Measurements from ENCODE around the gene SLC47A1.
"Not testable (repeated sequence)": the region's sequence is repeated elsewhere in the genome, so short reads cannot be mapped to it uniquely, and the experiment has no call there.

Gene SLC47A1

DNA sequence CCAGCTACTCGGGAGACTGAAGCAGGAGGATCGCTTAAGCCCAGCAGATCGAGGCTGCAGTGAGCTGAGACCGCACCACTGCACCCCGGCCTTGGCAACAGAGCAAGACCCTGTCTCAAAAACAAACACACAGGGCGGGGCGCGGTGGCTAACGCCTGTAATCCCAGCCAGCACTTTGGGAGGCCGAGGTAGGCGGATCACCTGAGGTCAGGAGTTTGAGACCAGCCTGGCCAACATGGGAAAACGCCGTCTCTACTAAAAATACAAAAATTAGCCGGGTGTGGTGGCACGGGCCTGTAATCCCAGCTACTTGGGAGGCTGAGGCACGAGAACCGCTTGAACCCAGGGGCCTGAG, 46.9 kb downstream of the SLC47A1 start:
- not testable (repeated sequence) for H3K9ac ChIP-seq (ENCODE audit: low read length); H3K4me1 ChIP-seq (ENCODE audit: control insufficient read depth, insufficient read depth, low read length); H3K27ac ChIP-seq (ENCODE audit: low read depth, low read length); H3K36me3 ChIP-seq (ENCODE audit: control insufficient read depth, insufficient read depth, low read length); H3K27me3 ChIP-seq (ENCODE audit: control insufficient read depth, insufficient read depth, low read length); H3K9me3 ChIP-seq (ENCODE audit: control insufficient read depth, insufficient read depth, low read depth, low read length)
- H3K4me3 ChIP-seq (ENCODE audit: low read depth, low read length) = peak overlapping the region; percentile 57; the same call in 1 of the 2 replicates

DNA sequence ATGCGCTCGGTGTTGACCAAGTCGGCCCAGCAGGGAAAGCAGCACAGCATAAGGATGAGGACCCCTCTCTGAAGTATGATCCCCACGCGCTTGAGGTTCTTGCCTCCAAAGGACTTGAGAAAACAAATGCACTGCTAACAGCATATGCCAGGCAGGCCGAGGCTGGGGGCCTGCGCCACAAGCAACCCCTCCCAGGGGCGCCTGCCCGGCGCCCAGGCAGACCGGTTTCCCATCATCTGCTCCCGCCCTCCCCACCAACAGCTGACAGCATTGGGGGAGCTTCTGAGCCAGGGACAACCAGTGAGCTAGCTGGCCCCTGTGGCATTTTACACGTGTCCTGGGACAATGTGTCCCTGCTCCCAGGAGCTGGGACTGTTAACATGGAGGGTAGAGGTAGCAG, 48.5 kb downstream of the SLC47A1 start:
- not testable (repeated sequence) for H3K4me1 ChIP-seq (ENCODE audit: control insufficient read depth, insufficient read depth, low read length); H3K9me3 ChIP-seq (ENCODE audit: control insufficient read depth, insufficient read depth, low read depth, low read length); H3K9ac ChIP-seq (ENCODE audit: low read length); H3K36me3 ChIP-seq (ENCODE audit: control insufficient read depth, insufficient read depth, low read length); H3K27me3 ChIP-seq (ENCODE audit: control insufficient read depth, insufficient read depth, low read length); H3K4me3 ChIP-seq (ENCODE audit: low read depth, low read length); H3K27ac ChIP-seq (ENCODE audit: low read depth, low read length)

DNA sequence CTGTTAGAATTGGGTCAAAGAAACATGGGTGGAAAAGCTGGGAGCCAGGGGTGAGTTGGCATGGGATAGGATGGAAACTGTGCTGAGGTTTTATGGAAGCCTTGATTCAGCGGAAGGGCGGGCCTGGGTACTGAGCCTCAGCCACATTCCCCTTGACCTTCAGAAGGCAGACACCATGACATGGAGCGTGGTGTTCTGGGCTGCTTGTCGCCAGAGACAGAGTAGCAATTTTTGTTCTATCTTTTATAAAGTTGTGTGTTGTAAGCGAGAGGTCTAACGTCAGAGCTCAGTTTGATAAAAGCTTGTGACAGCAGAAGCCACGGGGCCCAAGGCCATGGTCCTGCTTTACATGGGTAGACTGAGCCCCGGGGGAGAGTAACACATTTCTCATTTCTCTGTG, 50.2 kb downstream of the SLC47A1 start:
- Histone ChIP-seq H3K27me3 (ENCODE audit: control insufficient read depth, insufficient read depth, low read length) (peaks cover 6% of the 10 kb centered on the region; the same call in 1 of the 2 replicates), H3K4me3 (ENCODE audit: low read depth, low read length) (no peak overlapping the region), H3K36me3 (ENCODE audit: control insufficient read depth, insufficient read depth, low read length) (no peaks in the 10 kb centered on the region), H3K4me1 (ENCODE audit: control insufficient read depth, insufficient read depth, low read length) (no peaks in the 10 kb centered on the region), H3K27ac (ENCODE audit: low read depth, low read length) (no peak overlapping the region), H3K9me3 (ENCODE audit: control insufficient read depth, insufficient read depth, low read depth, low read length) (no peaks in the 10 kb centered on the region), H3K9ac (ENCODE audit: low read length) (no peak overlapping the region)

DNA sequence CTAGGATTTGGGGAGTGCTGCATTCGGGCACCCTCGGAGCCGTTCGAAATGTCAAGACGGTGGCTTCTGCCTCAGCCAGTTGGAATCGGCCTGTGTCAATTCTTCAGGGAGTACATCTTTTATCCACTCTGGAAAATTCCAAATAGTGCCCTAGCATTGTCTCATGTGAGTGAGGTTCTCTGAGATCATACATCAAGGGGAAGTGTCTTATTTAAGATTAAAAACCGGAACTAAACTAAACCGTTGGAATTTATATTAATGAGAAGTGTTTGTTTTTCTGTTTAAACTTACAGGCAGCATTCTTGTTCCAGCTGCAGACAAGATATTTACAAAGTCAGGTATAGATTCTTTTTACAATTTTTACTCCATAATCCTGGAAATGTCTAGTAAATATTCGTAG, 56.8 kb downstream of the SLC47A1 start:
- no peaks in the 10 kb centered on the region for H3K9me3 ChIP-seq (ENCODE audit: control insufficient read depth, insufficient read depth, low read depth, low read length)
- H3K27ac ChIP-seq (ENCODE audit: low read depth, low read length) = no peak overlapping the region
- no peaks in the 10 kb centered on the region for H3K4me1 ChIP-seq (ENCODE audit: control insufficient read depth, insufficient read depth, low read length)
- no peaks in the 10 kb centered on the region for H3K36me3 ChIP-seq (ENCODE audit: control insufficient read depth, insufficient read depth, low read length)
- no peak overlapping the region for H3K4me3 ChIP-seq (ENCODE audit: low read depth, low read length)
- no peaks in the 10 kb centered on the region for H3K27me3 ChIP-seq (ENCODE audit: control insufficient read depth, insufficient read depth, low read length)
- no peak overlapping the region for H3K9ac ChIP-seq (ENCODE audit: low read length)

DNA sequence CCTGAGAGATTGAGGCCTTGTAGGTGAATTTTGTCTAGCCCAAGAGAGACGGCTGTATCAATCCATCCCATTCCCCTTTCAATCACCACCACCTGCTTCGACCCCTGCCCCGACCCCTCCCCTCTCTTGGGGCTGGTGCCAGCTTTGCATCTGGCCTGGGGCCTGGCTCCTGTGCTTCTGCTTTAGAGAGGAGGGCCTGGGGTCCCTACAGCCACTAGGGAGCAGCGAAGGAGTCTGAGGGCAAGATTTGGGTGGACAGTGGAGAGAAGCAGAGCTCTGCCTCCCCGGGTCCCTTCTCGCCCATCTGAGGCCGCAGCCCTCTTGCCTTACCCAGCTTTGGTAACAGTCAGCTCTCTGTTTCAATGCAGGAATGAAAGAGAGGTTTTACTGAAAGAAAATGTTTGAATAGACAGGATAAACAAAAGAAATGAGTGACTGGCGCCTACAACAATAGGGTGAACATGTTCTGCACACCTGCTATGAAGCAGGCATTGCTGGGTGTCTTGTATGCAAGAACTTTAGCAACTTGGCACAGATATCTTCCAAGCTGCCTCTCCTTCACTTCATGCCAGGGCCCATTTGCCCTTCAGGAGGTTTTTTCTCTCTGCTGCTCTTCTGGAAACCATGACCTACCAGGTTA, 57.4 kb downstream of the SLC47A1 start:
- no peak overlapping the region for H3K9ac ChIP-seq (ENCODE audit: low read length)
- no peaks in the 10 kb centered on the region for H3K36me3 ChIP-seq (ENCODE audit: control insufficient read depth, insufficient read depth, low read length)
- no peak overlapping the region for H3K27ac ChIP-seq (ENCODE audit: low read depth, low read length)
- no peaks in the 10 kb centered on the region for H3K27me3 ChIP-seq (ENCODE audit: control insufficient read depth, insufficient read depth, low read length)
- no peaks in the 10 kb centered on the region for H3K4me1 ChIP-seq (ENCODE audit: control insufficient read depth, insufficient read depth, low read length)
- no peaks in the 10 kb centered on the region for H3K9me3 ChIP-seq (ENCODE audit: control insufficient read depth, insufficient read depth, low read depth, low read length)
- no peak overlapping the region for H3K4me3 ChIP-seq (ENCODE audit: low read depth, low read length)

DNA sequence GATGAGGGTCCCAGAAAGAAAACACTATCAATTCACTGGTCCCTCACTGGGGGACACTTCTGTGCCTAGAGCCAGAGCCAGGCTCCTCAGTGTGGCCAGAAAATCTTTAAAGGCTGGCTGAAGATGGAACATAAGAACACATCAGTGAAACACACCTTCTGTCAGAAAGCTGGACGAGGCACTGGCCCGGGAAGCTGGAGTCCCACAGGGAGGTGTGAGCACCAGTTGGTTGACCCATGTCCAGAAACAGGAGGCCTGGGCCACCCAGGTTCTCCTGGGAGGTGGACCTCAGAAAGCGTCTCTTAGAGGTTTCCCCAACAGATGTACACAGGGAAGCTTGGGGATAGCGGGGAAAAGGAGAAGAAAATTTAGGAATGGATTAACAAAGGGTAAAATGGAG, 58.7 kb downstream of the SLC47A1 start:
- Histone ChIP-seq H3K9me3 (ENCODE audit: control insufficient read depth, insufficient read depth, low read depth, low read length) (no peaks in the 10 kb centered on the region), H3K36me3 (ENCODE audit: control insufficient read depth, insufficient read depth, low read length) (no peaks in the 10 kb centered on the region), H3K4me3 (ENCODE audit: low read depth, low read length) (no peak overlapping the region)

DNA sequence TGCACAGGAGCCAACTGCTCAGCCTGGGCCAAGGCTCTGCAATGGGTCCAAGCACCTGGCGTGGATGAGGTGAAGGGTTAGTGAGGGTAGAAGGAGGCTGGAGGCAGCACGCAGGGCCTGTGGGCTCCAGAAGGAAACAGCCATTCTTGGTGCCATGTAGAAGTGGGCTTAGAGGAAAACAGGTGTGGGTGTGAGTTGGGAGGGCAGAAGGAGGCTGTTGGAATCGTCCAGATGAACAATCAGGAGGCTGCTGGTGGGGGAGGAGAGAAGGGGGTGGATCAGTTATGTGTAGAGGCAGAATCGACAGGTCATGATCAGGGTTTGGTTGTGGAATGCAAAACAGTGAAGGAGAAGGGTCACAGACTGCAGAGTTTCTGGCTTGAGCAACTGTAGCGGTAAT, 63.2 kb downstream of the SLC47A1 start:
- Histone ChIP-seq H3K36me3 (ENCODE audit: control insufficient read depth, insufficient read depth, low read length) (no peaks in the 10 kb centered on the region), H3K9ac (ENCODE audit: low read length) (no peak overlapping the region), H3K9me3 (ENCODE audit: control insufficient read depth, insufficient read depth, low read depth, low read length) (no peaks in the 10 kb centered on the region), H3K4me3 (ENCODE audit: low read depth, low read length) (no peak overlapping the region), H3K27me3 (ENCODE audit: control insufficient read depth, insufficient read depth, low read length) (no peaks in the 10 kb centered on the region), H3K27ac (ENCODE audit: low read depth, low read length) (no peak overlapping the region), H3K4me1 (ENCODE audit: control insufficient read depth, insufficient read depth, low read length) (no peaks in the 10 kb centered on the region)

More for the DNA sequence above, 58.7 kb downstream of the SLC47A1 start:
- no peaks in the 10 kb centered on the region for H3K4me1 ChIP-seq (ENCODE audit: control insufficient read depth, insufficient read depth, low read length)
- no peak overlapping the region for H3K9ac ChIP-seq (ENCODE audit: low read length)
- H3K27ac ChIP-seq (ENCODE audit: low read depth, low read length) = no peak overlapping the region
- H3K27me3 ChIP-seq (ENCODE audit: control insufficient read depth, insufficient read depth, low read length) = no peaks in the 10 kb centered on the region

DNA sequence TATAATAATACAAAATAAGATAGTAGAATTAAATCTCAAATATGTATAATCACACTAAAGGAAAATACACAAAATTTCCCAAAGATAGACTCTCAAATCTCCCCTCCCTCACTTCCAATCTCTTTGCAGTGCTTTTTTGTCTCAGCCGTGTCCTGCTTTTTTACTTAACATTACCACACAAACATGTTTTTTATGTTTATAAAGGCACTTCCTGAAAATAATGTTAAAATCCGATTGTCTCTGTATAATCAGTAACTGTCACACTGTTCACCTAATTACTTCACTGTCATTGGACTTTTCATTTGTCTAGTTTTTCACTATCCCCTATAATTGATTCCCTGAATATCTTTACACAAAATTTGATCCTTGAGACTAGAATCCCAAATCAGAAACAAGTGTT, 76.7 kb downstream of the SLC47A1 start:
- no peaks in the 10 kb centered on the region for H3K27me3 ChIP-seq (ENCODE audit: control insufficient read depth, insufficient read depth, low read length)
- H3K36me3 ChIP-seq (ENCODE audit: control insufficient read depth, insufficient read depth, low read length) = no peaks in the 10 kb centered on the region
- no peak overlapping the region for H3K9ac ChIP-seq (ENCODE audit: low read length)
- no peaks in the 10 kb centered on the region for H3K4me1 ChIP-seq (ENCODE audit: control insufficient read depth, insufficient read depth, low read length)
- no peak overlapping the region for H3K27ac ChIP-seq (ENCODE audit: low read depth, low read length)
- H3K9me3 ChIP-seq (ENCODE audit: control insufficient read depth, insufficient read depth, low read depth, low read length) = no peaks in the 10 kb centered on the region
- no peak overlapping the region for H3K4me3 ChIP-seq (ENCODE audit: low read depth, low read length)

DNA sequence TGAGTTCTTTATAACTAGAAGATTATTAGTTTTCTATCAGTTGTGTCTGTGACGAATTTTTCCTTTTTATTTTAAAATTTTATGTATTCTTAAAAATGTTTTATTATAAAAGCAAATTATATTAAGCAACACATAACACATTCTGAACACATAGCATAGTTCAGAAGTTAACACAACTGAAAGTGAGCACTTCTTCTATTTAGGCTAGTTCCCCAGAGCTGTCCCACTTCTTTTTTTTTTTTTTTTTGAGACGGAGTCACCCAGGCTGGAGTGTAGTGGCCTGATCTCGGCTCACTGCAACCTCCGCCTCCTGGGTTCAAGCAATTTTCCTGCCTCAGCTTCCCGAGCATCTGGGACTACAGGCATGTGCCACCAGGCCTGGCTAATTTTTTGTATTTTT, 77.2 kb downstream of the SLC47A1 start:
- Histone ChIP-seq H3K4me1 (ENCODE audit: control insufficient read depth, insufficient read depth, low read length) (no peaks in the 10 kb centered on the region), H3K27ac (ENCODE audit: low read depth, low read length) (no peak overlapping the region)

DNA sequence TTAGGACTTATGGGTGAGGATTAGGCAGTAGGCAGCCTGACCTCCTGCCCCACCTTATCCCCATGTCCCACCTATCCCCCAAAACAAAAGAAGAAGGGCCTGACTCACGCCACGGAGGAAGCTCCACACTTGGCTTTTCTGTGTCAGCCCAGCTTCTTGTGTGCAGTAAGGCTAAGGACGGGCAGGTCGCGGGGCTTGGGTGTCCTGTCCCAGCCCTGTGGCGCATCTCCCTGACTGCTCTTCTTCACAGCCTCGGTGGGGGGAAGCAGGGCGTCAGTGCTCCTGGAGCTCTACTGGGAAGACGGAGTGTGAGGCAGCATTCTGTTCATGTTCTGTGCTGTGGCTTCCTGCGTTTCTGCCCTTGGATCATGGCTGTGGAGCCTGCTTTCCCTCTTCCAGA, 80.3 kb downstream of the SLC47A1 start:
- no peaks in the 10 kb centered on the region for H3K27me3 ChIP-seq (ENCODE audit: control insufficient read depth, insufficient read depth, low read length)
- H3K36me3 ChIP-seq (ENCODE audit: control insufficient read depth, insufficient read depth, low read length) = no peaks in the 10 kb centered on the region
- H3K9ac ChIP-seq (ENCODE audit: low read length) = no peak overlapping the region
- no peak overlapping the region for H3K4me3 ChIP-seq (ENCODE audit: low read depth, low read length)
- peaks cover 18% of the 10 kb centered on the region for H3K9me3 ChIP-seq (ENCODE audit: control insufficient read depth, insufficient read depth, low read depth, low read length)
- H3K4me1 ChIP-seq (ENCODE audit: control insufficient read depth, insufficient read depth, low read length) = no peaks in the 10 kb centered on the region
- H3K27ac ChIP-seq (ENCODE audit: low read depth, low read length) = no peak overlapping the region

More for the DNA sequence above, 77.2 kb downstream of the SLC47A1 start:
- H3K36me3 ChIP-seq (ENCODE audit: control insufficient read depth, insufficient read depth, low read length) = no peaks in the 10 kb centered on the region
- no peaks in the 10 kb centered on the region for H3K27me3 ChIP-seq (ENCODE audit: control insufficient read depth, insufficient read depth, low read length)
- no peak overlapping the region for H3K4me3 ChIP-seq (ENCODE audit: low read depth, low read length)
- H3K9me3 ChIP-seq (ENCODE audit: control insufficient read depth, insufficient read depth, low read depth, low read length) = no peaks in the 10 kb centered on the region
- H3K9ac ChIP-seq (ENCODE audit: low read length) = no peak overlapping the region

DNA sequence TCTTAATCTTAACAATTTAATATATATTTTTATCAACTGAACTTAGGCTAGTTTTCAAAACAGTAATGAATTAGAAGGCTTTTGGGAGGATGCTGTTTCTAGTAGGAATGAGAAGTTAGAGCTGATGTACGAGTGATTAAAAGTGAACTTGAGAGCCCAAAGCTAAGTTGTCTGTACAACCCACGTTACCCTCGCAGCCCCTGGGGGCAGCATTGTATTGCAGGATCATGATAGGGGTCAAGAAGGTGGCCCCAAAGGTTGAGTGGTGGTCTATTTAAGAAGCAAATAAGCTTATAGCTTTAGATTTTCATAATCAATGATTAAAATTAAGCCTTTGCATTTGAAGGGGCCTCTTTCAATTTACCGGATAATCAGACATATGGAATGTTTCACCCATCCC, 81.2 kb downstream of the SLC47A1 start:
- no peak overlapping the region for H3K4me3 ChIP-seq (ENCODE audit: low read depth, low read length)
- no peaks in the 10 kb centered on the region for H3K36me3 ChIP-seq (ENCODE audit: control insufficient read depth, insufficient read depth, low read length)

DNA sequence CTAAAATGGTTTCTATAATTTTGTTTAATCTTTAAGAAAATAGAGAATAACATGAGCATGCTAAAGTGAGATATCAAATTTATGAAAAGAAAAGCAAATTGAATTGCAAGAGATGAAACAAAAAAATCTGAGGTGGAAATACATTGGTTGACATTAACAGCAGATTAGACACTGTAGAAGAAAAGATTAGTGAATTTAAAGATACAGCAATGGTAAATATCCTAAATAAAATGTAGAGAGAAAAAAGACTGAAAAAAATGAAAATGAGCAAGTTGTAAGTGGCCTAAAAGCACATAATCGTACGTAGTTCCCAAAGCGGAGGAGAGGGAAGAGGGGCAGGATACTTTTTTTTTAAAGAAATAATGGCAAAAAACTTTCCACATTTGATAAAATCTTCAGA, 84.4 kb downstream of the SLC47A1 start:
- peaks cover 44% of the 10 kb centered on the region for H3K9me3 ChIP-seq (ENCODE audit: control insufficient read depth, insufficient read depth, low read depth, low read length)
- no peaks in the 10 kb centered on the region for H3K27me3 ChIP-seq (ENCODE audit: control insufficient read depth, insufficient read depth, low read length)
- no peak overlapping the region for H3K4me3 ChIP-seq (ENCODE audit: low read depth, low read length)
- H3K9ac ChIP-seq (ENCODE audit: low read length) = no peak overlapping the region
- no peak overlapping the region for H3K27ac ChIP-seq (ENCODE audit: low read depth, low read length)
- no peaks in the 10 kb centered on the region for H3K36me3 ChIP-seq (ENCODE audit: control insufficient read depth, insufficient read depth, low read length)
- H3K4me1 ChIP-seq (ENCODE audit: control insufficient read depth, insufficient read depth, low read length) = no peaks in the 10 kb centered on the region

More for the DNA sequence above, 81.2 kb downstream of the SLC47A1 start:
- no peak overlapping the region for H3K9ac ChIP-seq (ENCODE audit: low read length)
- H3K27me3 ChIP-seq (ENCODE audit: control insufficient read depth, insufficient read depth, low read length) = no peaks in the 10 kb centered on the region
- H3K9me3 ChIP-seq (ENCODE audit: control insufficient read depth, insufficient read depth, low read depth, low read length) = peaks cover 27% of the 10 kb centered on the region
- no peak overlapping the region for H3K27ac ChIP-seq (ENCODE audit: low read depth, low read length)
- H3K4me1 ChIP-seq (ENCODE audit: control insufficient read depth, insufficient read depth, low read length) = no peaks in the 10 kb centered on the region

Measured in HUES6 (cell line).